Hematopoietic multipotent progenitor cell (in vitro differentiated cells): ENCODE data around the gene APOBEC3G. TPM values are rescaled to one million over a fixed set of nuclear protein-coding genes. Genes with fewer than 3 reads are reported as not detected.

Experiments used
- DNase-seq, 3 donors: peaks; one replicate each; pipeline ENCODE4 v3.0.0-alpha.2; 2011 to 2015; ENCODE audit warnings: low read depth in 2 of 3, low spot score in 2 of 3
- total RNA-seq: library from RNA; depleted of rRNA; stranded (reverse); fragments of >200 nt; gene quantifications from one replicate; pipeline ENCODE4 v1.2.3, GENCODE V29; 2012

Gene APOBEC3G
- total RNA-seq, 1 donor: 38.8 TPM

DNA sequence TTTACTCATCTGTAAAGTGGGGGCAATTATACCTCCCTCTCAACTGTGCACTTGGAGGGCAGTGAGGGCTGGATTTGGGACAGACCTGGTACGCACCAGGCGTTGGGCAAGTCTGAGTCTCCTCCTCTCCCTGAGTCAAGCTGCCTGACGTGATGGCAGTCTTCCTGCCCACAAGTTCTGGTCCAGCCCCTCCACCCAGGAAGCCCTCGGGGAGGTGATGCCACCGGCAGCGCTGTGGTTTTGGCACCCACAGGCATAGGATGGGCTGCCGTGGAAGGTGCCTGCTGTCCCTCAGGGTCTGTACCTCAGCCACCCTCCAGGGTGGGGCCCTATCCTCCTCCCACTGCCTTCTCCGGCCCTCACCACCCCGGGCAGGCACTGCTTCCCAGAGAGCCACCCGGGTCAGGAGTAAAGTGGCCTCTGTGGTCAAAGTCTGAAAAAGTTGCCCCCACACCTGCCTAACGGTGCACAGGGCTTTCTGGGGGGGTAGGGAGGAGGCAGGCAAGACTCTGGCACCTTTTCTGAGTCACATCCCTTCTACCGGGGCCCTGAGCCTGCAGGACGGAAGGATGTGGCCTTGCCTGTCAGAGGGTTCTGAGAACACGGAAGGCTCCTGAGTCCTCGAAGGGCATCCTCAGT, 13.5 kb downstream of the APOBEC3G start:
- DNase-seq: peak in 1 of 3 donors; percentile 70

GRCh38 chr22:39091126-39092081, 14.3 kb downstream of the APOBEC3G start:
- DNase-seq: no peak

DNA sequence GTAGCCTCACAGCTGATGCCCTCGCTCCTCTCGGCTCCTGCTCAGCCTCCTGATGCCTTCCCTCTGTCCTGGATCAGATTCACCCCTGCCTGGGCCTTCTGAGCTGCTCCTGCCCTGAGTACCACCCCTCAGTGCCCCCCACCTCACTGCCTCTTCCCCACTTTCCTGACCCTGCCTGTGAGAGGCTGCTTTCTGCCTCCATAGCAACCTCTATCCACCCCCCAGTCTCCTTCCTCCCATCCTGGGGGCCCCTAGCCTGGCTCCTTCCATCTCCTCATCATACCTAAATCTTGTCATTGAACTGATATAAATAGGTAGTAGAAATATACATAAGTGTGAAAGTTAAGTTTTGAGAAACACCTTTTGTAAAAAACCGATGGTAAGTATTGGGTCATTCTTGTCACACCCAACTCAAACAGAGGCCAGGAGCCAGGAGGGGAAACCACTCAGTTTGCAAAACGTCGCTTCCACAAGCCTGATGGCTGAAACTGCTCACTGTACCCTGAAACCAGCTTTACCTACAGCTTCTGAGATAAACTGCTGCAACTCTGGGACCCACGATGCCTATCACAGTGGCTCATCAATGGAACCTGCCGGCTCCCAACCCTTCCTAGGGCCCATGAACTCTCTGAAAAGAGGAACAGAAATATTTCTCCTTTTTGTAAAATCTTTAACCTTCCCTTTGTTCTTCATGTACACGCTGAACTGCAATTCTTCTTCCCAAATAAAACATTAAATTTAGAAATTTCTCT, 15.2 kb downstream of the APOBEC3G start:
- no peak for DNase-seq

GRCh38 chr22:39094717-39095389, 17.8 kb downstream of the APOBEC3G start:
- no peak for DNase-seq

- DNase-seq: no peak
Observed at GRCh38 chr22:39095971-39096370, 18.9 kb downstream of the APOBEC3G start.

DNA sequence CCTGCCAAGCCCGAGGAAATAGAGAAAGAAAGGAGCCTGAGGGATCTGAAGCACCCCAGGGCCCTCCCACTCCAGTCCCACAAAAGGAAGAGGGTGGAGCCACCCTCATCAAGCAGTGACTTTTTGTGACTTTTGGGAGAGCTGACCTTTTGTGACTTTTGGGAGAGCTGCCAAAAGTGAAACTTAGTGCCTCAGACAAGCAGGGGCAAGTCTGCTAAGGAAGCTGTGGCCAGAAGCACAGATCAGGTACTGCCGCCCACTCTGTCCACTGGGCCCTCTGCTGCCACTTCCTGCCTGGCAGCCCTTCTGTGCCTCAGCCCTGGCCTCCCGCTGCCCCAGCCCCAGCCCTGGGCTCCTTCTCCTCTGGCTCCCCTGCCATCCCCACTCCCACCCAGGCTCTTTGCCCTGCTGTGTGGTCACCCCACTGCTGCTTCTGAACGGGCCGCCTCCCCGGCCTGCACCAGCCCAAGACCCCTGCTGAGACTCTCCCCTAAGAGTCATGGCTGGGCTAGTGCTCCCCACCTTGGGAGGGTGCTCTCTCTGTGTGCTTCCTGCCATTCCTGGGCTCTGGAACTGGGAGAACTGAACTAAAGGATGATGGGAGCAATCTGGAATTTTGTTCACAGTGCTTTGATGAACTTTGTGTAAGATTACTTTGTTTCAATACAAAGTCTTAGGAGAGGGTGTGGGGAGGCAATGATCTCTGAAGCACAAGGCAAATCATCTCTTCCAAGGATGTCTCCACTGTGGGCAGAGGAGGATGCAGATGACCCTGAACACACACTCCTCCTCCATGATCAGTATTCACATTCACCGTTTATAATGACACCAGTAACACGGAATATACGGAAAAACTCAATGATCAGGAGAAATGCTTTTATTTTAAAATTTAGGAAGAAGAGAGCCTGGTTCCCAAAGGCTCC, 20.3 kb downstream of the APOBEC3G start, which contains the start of gene APOBEC3H:
Gene APOBEC3H (plus strand): TSS at position 147 of the 923 bp plus-strand sequence. CDS start 3,035 bp downstream, outside the sequence.
- DNase-seq: peak in 2 of 3 donors; percentile 37 to 56

- DNase-seq: no peak
Observed at GRCh38 chr22:39098026-39098425, 21.0 kb downstream of the APOBEC3G start.

DNA sequence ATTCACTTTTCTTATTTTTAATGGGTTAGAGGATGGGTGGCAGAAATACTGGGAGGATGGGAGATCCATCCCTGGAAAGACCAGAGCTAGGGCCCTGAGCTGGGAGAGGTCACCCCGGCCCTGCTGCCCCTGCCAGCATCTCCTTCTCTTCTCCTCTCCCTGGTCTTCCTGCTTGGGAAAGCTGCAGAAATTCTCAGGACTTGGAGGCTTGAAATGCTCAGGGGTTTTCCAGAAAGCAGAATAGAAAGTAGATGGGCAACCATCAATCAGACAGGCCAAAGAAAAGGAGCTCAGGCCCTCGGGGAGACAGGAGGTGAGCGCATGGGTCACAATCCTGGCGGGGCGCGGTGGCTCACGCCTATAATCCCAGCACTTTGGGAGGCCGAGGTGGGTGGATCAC, 21.5 kb downstream of the APOBEC3G start:
- DNase-seq: no peak

- no peak for DNase-seq
Observed at GRCh38 chr22:39101226-39101625, 24.2 kb downstream of the APOBEC3G start.

DNA sequence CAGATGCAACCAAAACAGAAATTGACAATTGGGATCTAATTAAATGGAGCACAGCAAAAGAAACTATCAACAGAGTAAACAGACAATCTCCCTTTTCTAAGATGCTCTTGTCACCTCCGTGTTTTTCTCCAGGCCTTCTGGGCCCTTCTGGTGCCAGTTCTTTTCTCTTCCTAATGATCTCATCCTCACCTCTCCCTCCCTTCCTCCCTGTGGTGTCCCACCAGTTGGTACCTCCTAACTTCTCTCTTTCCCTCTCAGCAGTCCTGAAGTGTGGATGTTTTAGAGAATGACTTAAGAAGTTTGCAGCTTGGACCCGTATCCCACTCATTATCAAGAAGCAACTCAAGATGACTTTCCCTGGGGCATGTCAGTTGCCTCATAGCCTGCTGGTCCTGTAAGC, 26.4 kb downstream of the APOBEC3G start:
- DNase-seq: no peak

DNA sequence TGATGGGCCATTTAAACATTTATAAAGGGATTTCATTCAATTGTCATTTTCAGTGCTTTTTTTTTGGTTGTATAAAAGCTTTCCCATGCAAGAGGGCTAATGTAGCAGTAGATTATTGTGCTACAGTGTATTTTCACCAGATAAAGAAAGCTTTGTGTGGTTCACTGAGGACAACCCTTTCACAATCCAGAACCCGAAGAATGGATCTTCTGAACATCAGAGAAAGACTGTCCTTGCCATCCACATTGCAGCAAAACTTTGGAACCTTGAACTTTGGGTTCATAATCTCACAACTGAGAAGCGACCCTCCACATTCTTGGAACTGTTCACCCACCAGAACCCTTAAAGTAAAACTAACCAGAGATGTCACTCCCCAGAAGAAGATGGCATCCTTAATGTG, 29.3 kb downstream of the APOBEC3G start:
- DNase-seq: no peak

DNA sequence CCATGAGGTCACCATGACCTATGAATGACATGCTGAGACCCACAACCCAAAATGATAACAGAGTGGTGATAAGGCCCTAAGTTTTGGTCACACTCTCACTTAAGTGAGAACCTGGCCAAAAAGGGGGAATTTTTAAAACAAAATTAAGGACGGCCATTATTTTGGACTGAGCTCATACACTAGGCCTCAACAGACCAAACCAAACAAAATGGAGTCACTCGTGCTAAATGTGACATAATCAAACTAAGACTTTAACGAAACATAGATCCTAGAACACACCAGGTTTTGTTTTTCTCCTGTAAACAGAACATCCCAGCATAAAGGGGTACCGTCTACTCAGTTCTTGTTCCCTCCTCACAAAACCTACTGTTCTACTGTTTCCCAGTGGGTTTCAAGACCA, 31.4 kb downstream of the APOBEC3G start:
- DNase-seq: no peak

DNA sequence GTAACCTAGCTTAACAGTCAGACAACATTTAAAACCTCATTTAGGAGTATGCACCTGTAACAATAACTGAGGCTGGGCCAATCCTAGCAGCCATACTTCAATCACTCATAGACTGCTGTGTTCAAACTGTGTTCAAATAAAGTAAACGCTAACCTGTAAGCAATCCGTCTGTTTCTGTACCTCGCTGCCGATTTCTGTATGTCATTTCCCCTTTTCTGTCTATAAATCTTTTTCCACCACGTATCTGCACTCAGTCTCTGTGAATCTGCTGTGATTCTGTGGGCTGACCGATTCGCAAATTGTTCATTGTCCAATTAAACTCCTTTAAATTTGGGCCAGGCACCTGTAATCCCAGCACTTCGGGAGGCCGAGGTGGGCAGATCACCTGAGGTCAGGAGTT, 32.3 kb downstream of the APOBEC3G start:
- peak in 1 of 3 donors; percentile 57 for DNase-seq

DNA sequence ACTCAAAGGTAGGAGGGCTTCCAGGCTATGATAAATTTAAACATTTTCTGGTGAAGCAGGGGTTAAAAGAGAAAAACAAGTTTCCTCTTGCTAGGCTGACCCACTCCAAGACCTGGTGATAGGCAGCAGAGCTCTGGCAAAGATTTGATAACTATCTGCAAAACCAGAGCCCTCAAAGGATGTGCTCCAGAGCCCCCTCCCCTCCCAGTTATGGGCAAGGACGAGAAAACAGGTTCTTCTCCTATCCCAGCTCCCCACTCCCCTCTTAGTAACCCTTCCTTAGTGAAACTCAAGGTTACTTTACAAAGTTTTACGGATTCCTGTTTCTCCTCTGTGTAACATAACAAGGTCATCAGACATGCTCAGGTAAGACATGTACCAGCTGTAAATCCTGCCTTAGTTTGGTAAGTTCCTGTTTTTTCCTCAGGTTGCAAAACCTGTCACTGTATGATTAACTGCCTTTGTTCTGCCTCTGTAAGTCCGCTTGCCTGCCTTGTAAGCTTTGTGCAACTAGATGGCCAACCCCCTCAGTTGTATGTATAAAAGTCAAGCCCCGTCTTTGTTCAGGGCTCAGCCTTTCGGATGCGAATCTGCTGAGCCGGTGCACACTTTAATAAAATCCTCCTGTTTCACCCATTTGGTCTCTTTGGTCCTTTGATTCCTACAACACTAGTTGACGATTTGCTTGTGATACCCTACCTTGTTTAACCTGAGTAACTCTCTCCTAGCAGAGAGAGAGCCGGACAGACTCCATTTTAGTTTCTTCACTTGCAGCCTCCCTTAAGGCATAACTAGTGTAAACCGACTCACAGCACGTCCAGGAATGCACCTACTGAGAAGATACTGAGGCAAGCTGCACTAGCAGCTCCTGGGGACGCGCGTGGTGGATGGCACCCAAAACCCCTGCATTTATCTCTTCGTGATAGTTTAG, 33.8 kb downstream of the APOBEC3G start:
- DNase-seq: peak in 2 of 3 donors; percentile 66 to 83

DNA sequence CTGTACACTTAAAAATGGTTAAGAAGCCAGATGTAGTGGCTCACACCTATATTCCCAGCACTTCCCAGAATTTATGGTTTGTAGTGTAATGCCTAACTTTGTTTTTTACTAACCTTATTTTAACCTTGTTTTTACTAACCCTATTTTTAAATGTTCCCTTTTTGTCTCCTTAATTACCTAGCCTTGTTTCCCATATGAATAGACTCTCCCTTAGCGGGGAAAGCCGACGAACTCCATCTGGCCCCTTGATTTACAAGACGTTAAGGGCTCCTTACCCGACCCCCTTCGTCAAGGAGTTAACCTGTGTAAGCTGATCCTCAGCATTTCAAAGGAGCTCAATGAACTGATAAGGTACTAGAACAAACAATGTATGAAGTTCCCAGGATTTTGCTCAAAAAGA, 37.0 kb downstream of the APOBEC3G start:
- no peak for DNase-seq

GRCh38 chr22:39115570-39115969, 38.5 kb downstream of the APOBEC3G start:
- no peak for DNase-seq

- DNase-seq: no peak
Observed at GRCh38 chr22:39115977-39116621, 39.0 kb downstream of the APOBEC3G start.
